AG09309 (cell line): ENCODE results near the gene UBE2S.
A peak's percentile ranks its signal among the peaks of the same experiment; 100 is the strongest.

Source experiments
- DNase-seq: peaks from one replicate; pipeline ENCODE4 v3.0.0-alpha.2; 2010; ENCODE audit warnings: low read depth
- H3K4me3 ChIP-seq: 2 replicates; pipeline ENCODE4 v1.5.1; 2011; ENCODE audit warnings: mild to moderate bottlenecking, low read depth, low read length, moderate library complexity; ENCODE audit not compliant: control insufficient read depth
- CTCF ChIP-seq: IDR thresholded peaks from 2 replicates; pipeline ENCODE4 v1.5.1; 2011; ENCODE audit warnings: mild to moderate bottlenecking, low read depth, low read length, inconsistent platforms; ENCODE audit not compliant: insufficient read depth, control insufficient read depth; ENCODE audit errors: missing control alignments

The UBE2S gene

DNA sequence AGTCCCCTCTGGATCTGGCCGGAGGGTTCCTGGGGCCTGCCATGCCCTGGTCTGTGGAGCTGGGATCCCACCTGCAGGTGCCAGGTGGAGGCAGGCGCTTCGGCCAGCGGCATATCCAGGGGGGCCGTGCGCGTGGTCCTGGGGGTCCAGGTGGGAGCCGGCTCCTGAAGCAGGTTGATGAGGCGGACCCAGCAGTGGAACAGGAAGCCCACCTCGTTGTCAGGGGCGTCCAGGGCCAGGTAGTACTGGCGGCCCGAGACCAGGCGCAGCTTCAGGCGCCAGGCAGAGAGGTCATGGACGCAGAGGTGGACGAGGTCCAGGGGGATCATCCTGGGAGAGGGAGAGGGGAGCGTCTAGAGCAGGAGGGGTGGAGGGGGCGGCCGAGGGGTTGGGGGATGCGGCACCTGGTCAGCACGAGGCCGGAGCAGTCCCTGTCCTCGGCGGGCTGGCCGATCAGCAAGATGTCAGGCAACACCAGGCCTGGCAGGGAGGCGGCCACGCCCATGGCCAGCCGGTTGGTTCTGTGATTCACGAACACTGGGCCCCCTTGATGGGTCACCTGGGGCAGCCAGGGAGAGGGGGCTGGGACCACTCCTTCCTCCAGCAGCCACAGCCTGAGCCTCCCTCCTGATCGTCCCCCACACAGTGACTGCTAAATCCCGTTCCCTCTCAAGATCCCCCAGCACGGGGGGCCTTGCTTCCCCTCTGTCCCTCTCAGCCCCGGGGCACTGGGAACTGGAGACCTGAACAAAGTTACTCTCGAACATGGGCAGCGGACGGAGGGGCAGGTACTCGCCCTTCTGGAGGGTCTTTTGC is 45.2 kb downstream of the UBE2S start:
- DNase-seq: no peak
- TF ChIP-seq CTCF: no peak
- no peak overlapping the region for H3K4me3 ChIP-seq

DNA sequence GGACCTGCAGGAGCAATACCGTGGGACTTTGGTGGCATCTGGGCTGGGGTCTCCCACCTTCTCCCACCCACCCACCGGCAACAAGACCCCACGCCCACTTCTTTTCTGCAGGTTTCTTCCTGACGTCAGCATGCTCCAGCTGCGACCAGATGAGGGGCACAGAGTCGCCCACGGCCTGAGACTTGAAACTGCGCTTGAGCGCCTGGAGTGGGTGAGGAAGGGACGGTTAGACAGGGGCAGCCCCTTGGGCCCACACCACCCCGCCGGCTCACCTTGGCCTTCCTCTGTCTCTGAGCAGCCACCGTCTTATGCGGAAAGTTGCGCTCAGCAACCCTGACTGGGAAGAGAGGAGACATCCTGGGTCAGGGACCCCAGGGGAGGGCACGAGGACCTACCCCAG is 46.7 kb downstream of the UBE2S start:
- DNase-seq: no peak
- no peak for TF ChIP-seq CTCF
- no peak overlapping the region for H3K4me3 ChIP-seq

GRCh38 chr19:55358943-55359908 is 48.4 kb downstream of the UBE2S start:
- DNase-seq: no peak
- no peak overlapping the region for H3K4me3 ChIP-seq
- TF ChIP-seq CTCF: no peak

GRCh38 chr19:55358493-55358892 is 49.1 kb downstream of the UBE2S start:
- H3K4me3 ChIP-seq: no peak overlapping the region
- no peak for TF ChIP-seq CTCF

DNA sequence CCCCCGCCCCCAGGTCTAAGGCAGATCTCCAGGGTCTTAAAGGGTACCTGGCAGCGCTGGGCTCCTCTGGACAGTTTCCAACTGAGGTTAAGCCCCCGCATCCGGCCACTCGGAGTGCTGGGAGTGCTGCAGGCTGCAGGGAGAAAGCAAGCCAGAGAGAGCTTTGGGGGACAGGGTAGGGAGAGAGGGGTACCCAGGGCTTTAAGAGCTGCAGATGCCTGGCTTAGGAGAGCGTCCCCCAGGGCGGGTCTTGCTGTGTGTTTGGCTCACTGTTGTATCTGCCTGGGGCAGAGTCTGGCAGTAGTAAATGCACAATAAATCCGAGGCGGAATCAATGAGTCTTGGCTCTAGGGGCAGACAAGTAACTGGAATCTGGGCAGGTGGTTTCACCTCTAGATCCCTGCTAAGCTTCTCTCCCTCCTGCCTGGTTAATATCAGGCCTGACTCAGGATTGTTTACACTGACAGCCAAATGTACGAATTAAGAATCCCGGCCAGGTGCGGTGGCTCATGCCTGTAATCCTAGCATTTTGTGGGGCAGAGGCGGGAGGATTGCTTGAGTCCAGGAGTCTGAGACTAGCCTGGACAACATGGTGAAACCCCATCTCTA is 52.3 kb downstream of the UBE2S start:
- no peak overlapping the region for H3K4me3 ChIP-seq
- TF ChIP-seq CTCF: no peak

More at GRCh38 chr19:55358493-55358892, 49.1 kb downstream of the UBE2S start:
- no peak for DNase-seq

DNA sequence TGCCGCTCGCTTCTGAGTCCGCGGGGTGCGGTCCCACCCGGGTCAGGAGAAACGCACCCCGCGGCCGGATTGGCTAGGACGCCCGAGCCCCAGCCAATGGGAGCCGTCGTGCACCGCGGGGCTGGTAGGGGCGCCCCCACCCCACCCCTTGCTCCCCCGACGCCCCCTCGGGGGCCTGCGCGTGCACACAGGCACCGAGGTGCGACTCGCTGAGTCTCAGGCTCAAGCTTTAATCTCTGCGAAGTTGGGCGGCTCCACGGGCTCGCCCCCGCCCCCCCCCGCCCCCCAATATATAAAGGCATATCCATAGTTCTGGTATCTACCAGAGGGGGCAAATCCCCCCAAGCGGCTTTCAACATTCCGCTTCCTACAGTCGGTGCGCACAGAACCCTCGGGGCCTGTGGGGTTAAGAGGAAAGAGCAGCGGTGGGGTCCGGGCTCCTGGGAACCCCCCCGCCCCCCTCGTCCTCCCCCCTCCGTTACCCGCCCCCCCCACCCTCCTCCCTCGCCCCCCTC is 52.8 kb downstream of the UBE2S start, which contains the start of gene COX6B2:
Gene COX6B2, minus strand, starts transcription at position 22 of the 515 bp plus-strand sequence. CDS start 198 bp downstream, outside the sequence.
- no peak for DNase-seq
- H3K4me3 ChIP-seq: peak within 1 kb of the TSS; percentile 31

More for the DNA sequence above, 52.3 kb downstream of the UBE2S start:
- DNase-seq: no peak

More for the DNA sequence above, 52.8 kb downstream of the UBE2S start, which contains the start of gene COX6B2:
- TF ChIP-seq CTCF: no peak
